Parathyroid adenoma (tissue), 2 donors: ENCODE measurements around the gene INTS13.

Source experiments
- H2AFZ ChIP-seq: fragments of 300-600 bp; sonication (generic); one replicate; pipeline ENCODE4 v1.7.0; 2017; ENCODE audit warnings: antibody characterized with exemption, mild to moderate bottlenecking
- H3K27ac ChIP-seq: fragments of 300-600 bp; sonication (generic); one replicate; pipeline ENCODE4 v1.7.0; 2017
- H3K27me3 ChIP-seq: fragments of 300-600 bp; sonication (generic); one replicate; pipeline ENCODE4 v1.7.0; 2017; ENCODE audit warnings: low read length; ENCODE audit not compliant: control insufficient read depth, insufficient read depth
- H3K36me3 ChIP-seq: fragments of 300-600 bp; sonication (generic); one replicate; pipeline ENCODE4 v1.7.0; 2017; ENCODE audit warnings: low read length; ENCODE audit not compliant: control insufficient read depth, insufficient read depth
- H3K4me1 ChIP-seq: fragments of 300-600 bp; sonication (generic); one replicate; pipeline ENCODE4 v1.7.0; 2017; ENCODE audit warnings: control low read depth
- H3K4me2 ChIP-seq: fragments of 300-600 bp; sonication (generic); one replicate; pipeline ENCODE4 v1.7.0; 2017; ENCODE audit warnings: low read length
- H3K4me3 ChIP-seq: fragments of 300-600 bp; sonication (generic); one replicate; pipeline ENCODE4 v1.7.0; 2017; ENCODE audit warnings: low read depth, low read length
- H3K79me2 ChIP-seq: fragments of 300-600 bp; sonication (generic); one replicate; pipeline ENCODE4 v1.7.0; 2017; ENCODE audit warnings: control low read depth
- H3K9ac ChIP-seq: fragments of 300-600 bp; sonication (generic); one replicate; pipeline ENCODE4 v1.7.0; 2017; ENCODE audit warnings: mild to moderate bottlenecking
- H3K9me3 ChIP-seq: fragments of 300-600 bp; sonication (generic); one replicate; pipeline ENCODE4 v1.7.0; 2017; ENCODE audit warnings: low read length; ENCODE audit not compliant: control insufficient read depth
- TF ChIP-seq, protein P1 (sequence below): fragments of 300-600 bp; sonication (generic); IDR thresholded peaks from one replicate; pipeline ENCODE4 v1.7.0; 2017; ENCODE audit warnings: antibody characterized with exemption, mild to moderate bottlenecking
- donor health status: primary hyperparathyroidism.

Gene INTS13

DNA sequence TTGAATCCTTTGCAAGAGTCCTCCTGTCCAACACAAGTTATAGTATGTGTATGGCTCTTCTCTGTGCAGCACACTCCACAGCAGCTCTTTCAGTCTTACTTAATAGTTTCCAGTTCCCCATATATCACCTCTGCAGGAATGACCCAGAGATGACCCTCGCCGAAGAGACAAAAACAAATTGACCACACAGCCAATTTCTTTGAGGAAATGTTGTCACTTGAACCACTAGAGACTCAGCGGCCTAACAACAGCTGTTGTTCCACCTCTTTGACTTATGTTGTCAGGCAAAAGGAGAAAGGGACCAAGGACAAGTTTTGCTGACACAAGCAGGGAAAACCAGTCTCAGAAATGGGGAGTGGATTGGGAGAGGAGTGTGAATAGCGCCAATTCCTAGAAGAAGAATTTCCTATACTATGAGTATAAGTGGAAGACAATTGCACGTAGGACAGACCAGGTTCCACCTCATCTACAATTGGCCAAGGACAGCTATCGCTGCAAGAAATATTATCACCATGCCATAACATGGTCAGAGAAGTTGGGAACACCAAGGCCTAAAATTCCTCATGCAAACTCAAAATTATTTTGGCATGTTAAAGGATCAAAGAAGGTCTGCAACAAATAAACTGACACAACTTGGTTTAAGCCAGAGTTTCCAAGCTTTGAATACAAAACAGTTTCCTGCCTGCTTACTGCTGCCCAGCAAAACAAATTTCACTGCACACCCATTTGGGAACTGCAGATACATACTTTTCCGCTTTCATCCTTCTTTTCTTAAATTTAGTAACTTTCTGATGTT is 63.1 kb downstream of the INTS13 start:
- peak overlapping the region; percentile 0 for H3K27ac ChIP-seq
- no peak overlapping the region for H3K4me2 ChIP-seq
- peak overlapping the region; percentile 48 for H2AFZ ChIP-seq
- TF ChIP-seq, protein P1, sequence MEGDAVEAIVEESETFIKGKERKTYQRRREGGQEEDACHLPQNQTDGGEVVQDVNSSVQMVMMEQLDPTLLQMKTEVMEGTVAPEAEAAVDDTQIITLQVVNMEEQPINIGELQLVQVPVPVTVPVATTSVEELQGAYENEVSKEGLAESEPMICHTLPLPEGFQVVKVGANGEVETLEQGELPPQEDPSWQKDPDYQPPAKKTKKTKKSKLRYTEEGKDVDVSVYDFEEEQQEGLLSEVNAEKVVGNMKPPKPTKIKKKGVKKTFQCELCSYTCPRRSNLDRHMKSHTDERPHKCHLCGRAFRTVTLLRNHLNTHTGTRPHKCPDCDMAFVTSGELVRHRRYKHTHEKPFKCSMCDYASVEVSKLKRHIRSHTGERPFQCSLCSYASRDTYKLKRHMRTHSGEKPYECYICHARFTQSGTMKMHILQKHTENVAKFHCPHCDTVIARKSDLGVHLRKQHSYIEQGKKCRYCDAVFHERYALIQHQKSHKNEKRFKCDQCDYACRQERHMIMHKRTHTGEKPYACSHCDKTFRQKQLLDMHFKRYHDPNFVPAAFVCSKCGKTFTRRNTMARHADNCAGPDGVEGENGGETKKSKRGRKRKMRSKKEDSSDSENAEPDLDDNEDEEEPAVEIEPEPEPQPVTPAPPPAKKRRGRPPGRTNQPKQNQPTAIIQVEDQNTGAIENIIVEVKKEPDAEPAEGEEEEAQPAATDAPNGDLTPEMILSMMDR: no peak
- H3K36me3 ChIP-seq: no peaks in the 10 kb centered on the region
- peaks cover 64% of the 10 kb centered on the region for H3K4me1 ChIP-seq
- no peak overlapping the region for H3K9ac ChIP-seq
- no peak overlapping the region for H3K4me3 ChIP-seq
- no peaks in the 10 kb centered on the region for H3K27me3 ChIP-seq
- H3K79me2 ChIP-seq: no peaks in the 10 kb centered on the region
- no peaks in the 10 kb centered on the region for H3K9me3 ChIP-seq

DNA sequence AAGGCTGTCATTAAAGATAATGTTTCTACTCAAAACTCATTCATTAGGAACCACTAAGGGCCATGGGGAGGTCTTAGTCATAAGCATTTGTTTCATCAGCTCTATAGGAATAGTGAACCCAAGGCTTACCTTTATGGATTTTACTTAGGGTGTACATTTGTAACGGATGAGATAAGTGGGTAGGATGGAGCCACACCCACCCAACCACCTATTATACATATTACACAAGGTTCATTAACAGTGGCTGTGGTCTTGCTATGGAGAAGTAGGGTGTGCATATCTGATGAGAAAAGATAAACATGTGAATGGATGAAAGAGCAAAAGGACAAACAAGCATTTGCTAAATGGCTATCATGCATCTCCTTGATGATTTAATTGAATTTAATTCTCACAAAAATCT is 65.2 kb downstream of the INTS13 start:
- peaks cover 61% of the 10 kb centered on the region for H3K4me1 ChIP-seq
- H3K4me2 ChIP-seq: no peak overlapping the region
- H3K4me3 ChIP-seq: no peak overlapping the region
- H3K9ac ChIP-seq: no peak overlapping the region
- no peaks in the 10 kb centered on the region for H3K27me3 ChIP-seq
- H3K9me3 ChIP-seq: no peaks in the 10 kb centered on the region
- TF ChIP-seq, protein P1: no peak
- no peak overlapping the region for H3K27ac ChIP-seq
- no peaks in the 10 kb centered on the region for H3K79me2 ChIP-seq
- no peaks in the 10 kb centered on the region for H3K36me3 ChIP-seq
- no peak overlapping the region for H2AFZ ChIP-seq

DNA sequence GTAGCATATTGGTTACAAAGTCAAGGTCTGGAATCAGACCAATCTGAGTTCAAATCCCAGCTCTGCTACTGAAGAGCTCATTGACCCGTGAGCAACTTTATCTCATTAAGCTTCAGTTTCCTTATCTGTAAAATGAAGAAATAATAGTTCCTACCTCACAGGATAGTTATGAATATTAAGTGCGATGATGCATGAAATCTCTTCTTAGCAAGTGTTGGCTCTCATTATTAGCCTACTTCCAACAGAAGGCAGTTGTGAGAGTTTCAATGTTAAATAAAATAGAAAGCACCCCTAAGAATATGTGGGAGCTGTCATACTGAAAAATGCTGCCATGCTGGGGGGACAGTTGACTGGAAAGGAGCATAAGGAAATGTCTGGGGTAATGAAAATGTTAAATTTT is 65.8 kb downstream of the INTS13 start:
- no peaks in the 10 kb centered on the region for H3K9me3 ChIP-seq
- H3K79me2 ChIP-seq: no peaks in the 10 kb centered on the region
- H3K36me3 ChIP-seq: no peaks in the 10 kb centered on the region
- no peak overlapping the region for H3K9ac ChIP-seq
- peak overlapping the region; percentile 33 for H3K27ac ChIP-seq
- no peak overlapping the region for H3K4me3 ChIP-seq
- peak overlapping the region; percentile 17 for H3K4me2 ChIP-seq
- TF ChIP-seq, protein P1: no peak
- peaks cover 59% of the 10 kb centered on the region for H3K4me1 ChIP-seq
- no peaks in the 10 kb centered on the region for H3K27me3 ChIP-seq
- no peak overlapping the region for H2AFZ ChIP-seq

DNA sequence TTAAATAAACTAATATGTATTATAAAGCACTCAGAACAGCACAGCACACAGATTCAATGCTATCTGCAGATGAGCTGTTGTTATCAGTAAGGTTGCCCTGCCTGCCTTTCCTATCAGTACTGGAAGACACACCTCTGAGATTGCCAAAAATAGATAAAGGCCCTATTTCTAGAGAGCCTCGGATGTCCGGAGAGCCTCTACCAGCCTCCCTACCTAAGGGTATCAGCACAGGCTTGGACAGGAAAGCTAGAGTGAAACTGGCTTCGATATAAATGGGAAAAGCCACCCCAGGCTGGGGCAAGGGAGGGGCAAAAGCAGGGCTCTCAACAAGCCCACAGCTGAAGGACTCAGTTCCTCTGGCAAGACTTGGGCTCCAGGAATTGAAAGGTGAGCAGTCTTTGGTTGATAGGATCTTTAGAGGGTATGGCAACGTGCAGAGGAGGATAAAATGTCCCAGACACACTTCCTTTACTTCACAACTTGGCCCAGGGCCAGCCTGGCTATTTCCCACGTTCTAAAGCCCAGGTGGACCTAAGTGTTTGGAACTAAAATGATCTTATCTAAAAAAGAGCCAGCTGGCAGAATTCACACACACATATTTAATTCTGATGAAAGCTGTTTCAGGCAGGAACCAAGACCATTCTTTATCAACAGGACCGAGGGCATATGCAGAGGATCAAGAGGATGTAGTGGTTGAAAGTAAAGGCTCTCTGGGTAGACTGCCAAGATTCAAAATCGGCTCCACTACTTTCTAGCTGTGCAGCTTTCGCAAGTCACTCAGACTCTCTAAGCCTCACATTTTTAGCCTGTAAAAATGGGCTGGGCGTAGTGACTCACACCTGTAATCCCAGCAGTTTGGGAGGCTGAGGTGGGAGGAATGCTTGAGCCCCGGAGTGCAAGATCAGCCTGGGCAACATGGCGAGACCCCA is 67.0 kb downstream of the INTS13 start:
- peak overlapping the region; percentile 92 for H3K27ac ChIP-seq
- H3K4me1 ChIP-seq: peaks cover 59% of the 10 kb centered on the region
- H3K27me3 ChIP-seq: no peaks in the 10 kb centered on the region
- H3K9me3 ChIP-seq: no peaks in the 10 kb centered on the region
- peak overlapping the region; percentile 74 for H3K4me2 ChIP-seq
- peak overlapping the region; percentile 82 for H2AFZ ChIP-seq
- TF ChIP-seq, protein P1: no peak
- H3K4me3 ChIP-seq: peak overlapping the region; percentile 33
- H3K36me3 ChIP-seq: no peaks in the 10 kb centered on the region
- no peaks in the 10 kb centered on the region for H3K79me2 ChIP-seq
- no peak overlapping the region for H3K9ac ChIP-seq
